OCI-M1 (cell line): Measurements from ENCODE around the gene OR6N1.
A peak's percentile ranks its signal among the peaks of the same experiment; 100 is the strongest.

Experiments
- DNase-seq: peaks from one replicate; lab custom pipeline; 2025; lab: John Stamatoyannopoulos, UW

Gene OR6N1, protein sequence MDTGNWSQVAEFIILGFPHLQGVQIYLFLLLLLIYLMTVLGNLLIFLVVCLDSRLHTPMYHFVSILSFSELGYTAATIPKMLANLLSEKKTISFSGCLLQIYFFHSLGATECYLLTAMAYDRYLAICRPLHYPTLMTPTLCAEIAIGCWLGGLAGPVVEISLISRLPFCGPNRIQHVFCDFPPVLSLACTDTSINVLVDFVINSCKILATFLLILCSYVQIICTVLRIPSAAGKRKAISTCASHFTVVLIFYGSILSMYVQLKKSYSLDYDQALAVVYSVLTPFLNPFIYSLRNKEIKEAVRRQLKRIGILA

DNA sequence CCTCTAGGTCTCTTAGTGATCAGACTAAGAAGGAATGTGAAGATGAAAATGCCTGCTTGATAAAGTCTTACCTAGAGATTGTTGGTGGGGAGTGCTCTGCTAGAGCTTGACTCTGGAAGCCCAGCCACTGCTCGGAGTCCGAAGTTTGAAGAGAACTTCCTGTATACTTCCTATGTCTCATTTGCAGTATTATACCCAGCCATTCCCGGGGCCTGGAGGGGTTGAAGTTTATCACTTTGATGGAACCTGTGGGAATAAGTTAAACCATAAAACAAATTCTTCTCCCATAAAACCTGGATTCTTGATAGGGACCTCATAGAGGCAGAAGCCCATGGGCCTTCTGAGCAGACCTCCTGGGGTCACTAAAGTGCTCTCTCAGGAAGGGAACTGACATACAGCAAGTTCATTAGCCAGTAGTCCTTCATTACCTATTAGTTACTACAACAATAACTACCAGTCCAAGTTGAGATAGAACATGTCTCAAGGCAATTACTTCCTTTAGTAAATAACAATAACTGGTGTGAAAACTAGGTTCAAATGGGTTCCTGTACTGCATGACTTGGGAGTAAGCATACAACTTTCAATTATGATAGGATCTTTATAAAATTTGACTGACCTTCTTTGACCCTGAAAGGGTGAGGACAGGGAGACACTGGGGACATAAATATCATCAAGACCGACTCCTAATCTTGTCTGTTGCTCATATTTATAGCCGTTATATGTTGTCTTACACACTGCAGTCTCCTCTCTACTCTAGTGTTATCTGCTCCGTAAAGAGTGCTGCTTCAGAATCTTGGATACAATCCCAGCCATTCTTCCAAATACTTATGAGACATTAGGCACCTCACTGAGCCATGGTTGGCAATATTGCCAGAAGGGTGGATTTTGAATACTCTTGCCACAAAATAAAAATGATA lies at the start of gene OR6N1:
Gene OR6N1 (minus strand): TSS at position 246 of the 917 bp plus-strand sequence. CDS start 5,513 bp downstream, outside the sequence.
- no peak for DNase-seq

DNA sequence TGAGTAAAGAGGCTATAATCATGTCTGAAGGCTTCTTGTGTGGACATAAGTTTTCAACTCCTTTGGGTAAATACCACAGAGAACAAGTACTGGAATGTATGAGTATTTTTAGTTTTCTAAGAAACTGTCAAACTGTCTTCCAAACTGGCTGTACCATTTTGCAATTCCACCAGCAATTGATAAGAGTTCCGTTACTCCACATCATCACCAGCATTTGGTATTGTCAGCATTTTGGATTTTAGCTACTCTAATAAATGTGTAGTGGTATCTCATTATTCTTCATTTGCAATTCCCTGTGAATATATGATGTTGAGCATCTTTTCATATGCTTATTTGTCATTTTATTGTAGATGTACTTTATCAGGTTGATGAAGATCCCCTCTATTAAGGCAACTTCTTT lies 49.7 kb upstream of the OR6N1 start:
- DNase-seq: no peak

DNA sequence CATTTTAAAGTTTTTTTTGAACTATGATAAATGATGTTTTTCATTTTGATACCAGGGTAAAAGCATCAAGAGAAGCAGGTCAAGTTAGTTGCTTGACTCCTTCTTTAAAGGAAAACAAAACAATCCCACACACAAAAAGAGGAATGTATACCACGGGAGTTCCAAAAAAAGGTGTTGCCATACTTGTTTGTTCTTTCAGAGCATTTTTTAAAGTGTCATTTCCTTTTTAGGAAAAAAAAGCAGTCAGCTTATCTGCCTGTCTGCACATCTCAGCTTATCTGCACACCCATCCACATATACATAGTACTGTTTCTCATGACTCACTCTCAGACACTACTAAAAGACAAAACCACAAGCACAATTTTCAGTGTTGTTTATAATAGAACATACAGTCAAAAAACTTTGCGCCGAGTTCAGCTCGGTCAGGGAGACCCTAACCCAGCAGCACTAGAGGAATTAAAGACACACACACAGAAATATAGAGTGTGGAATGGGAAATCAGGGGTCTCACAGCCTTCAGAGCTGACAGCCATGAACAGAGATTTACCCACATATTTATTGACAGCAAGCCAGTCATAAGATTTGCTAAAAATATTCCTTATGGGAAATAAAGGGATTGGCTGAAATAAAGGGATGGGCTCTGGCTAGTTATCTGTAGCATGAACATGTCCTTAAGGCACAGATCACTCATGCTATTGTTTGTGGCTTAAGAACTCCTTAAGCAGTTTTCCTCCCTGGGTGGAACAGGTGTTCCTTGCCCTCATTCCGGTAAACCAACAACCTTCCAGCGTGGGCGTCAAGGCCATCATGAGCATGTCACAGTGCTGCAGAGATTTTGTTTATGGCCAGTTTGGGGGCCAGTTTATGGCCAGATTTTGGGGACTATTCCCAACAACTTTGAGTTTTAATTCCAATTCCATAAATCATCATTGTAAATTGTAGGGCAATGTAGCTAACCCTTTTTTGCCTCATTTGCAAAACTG lies 47.8 kb upstream of the OR6N1 start:
- peak; percentile 93 for DNase-seq

DNA sequence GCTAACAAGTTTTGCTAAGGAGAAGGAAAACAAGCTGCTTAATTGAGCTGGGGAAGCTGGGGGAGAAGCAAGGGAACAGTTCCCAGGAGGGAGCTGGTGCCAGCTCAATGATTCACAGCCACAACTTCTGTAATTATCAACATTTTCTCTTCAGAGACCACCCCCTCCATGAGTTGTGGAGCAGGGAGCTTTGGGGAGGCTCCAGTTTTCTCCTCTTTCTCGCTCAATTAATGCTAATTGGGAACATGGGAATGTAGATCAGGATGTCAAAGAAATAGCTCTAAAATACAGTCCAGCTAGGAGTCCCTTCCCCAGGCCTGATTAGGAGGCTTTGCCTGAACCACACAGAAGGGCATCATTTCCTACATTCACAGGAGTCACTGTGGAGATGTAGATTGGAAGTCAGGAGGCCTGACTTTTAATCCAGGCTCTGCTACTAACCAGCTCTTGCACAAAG lies 47.0 kb upstream of the OR6N1 start:
- peak; percentile 72 for DNase-seq

DNA sequence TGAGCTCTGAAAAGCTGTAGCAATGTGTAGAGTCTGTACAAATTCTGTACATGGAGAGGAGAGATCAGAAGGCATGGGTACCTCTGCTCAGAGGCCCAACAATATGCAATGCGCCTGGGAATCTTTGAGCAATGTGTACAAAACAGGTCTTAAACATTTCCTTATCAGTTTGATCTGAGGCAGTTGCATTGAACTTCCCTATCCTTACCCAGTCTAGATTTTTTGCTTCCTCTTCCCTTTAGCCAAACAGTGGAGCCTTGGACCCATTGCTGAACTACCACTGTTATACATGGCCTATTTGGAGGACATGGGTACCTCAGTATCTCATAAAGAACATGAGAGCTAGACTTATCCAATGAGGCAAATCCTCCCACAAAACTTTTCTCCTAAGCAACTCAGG lies 46.6 kb upstream of the OR6N1 start:
- DNase-seq: peak; percentile 84

DNA sequence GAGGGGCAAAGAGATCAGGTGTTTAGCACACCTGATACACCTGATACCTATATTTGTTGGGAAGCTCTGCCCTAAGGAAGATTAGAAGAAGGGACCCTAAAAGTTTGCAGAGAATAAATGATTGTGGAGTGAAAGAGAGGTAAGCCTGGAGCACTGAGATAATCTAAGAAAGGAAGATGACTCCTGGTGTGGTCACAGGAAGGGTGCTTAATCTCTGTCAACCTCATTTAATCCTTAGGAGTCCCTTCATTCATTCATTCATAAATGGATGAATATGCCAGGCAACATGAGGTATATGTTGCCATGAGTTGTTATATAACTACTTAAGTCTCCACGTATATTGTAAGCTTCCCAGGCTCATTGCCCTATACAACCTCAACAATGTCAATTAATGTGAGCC lies 43.0 kb upstream of the OR6N1 start:
- no peak for DNase-seq

DNA sequence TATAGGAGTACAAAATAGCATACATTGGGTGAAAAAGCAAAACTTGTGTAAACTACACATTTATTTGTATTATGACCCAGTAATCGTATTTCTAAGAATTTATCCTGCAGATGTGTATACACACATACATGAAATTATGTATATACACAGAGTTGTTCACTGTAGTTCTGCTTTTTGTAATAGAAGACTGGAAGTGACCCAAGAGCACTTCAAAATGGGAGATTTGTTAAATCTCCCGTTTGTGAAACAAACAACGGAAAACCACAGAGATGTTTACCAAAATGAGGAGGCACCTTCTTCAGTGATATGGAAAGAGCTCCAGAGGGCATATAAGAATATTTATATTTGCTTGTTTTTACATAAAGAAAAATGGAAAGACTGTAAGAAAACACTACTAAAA lies 41.2 kb upstream of the OR6N1 start:
- peak; percentile 61 for DNase-seq

DNA sequence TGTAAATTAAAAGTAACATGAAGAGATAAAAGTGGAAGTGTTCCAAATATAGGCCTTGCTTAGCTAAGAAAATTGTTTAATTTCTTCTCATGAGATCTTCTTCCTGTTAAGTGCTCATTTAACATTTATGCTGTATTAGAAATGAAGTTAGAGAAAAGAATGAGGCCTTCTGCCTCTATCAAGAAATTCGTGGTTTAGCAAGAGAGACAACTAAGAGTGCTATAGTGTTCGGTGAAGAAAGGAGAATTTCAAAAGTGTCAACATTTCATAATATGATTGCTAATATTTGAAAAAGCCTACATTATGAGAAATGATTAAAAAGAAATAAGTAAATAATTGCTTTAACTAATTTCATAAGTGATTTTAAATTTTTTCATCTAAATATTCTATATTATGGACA lies 40.3 kb upstream of the OR6N1 start:
- DNase-seq: no peak

DNA sequence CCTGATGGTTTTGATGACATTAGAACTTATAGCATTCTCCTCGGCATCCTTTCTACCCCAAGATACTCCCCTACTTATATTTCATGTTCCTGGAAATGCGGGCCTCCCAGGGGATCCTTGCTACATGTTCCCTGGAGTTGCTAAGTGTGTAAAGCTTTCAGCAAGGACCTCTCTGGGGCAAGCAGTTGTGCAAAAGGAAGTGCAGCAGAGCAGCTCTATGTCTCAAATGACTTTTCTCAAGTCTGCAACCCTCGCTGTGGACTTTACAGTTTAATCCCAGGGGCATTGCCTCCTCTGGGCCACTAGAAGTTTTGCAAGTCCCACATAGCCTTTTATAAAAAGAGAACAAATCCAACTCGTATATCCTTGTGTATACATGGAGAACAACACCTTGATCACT lies 38.3 kb upstream of the OR6N1 start:
- no peak for DNase-seq

DNA sequence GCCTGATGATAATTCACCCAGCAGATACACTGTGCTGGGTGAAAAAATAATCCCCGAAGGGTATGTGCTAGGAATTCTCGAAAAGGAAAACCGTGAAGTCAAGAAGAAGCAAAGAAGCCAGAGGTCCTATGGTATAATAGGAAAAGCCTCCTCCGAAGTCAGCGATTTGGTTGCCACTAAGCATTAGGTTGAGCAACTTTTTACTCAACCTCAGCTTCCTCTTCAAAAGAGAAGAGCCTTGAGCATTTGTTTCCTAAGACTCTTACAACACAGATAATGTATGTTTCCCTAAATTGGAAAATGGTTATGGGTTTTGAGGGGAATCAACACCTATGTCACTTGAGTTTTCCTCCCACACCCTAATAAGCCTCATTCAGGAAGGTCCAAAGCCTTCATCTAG lies 37.9 kb upstream of the OR6N1 start:
- DNase-seq: peak; percentile 43

DNA sequence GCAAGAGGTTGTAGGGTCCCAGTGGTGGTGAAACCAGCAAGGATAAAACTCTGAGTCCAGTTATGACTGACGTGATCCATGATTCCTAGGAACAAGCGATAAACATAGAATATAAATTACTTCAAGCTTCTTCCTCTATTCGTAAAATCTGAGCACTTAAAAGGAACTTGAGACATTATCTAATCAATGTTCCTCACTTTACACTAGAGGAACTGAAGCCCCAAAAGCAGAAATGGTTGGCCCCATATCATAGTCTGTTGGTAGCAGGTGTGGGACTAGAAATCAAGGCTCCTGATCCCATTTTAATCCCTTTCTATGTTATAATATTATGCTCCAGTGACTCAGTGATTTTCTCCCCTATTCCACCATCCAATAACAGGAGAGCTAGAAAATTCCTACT lies 37.3 kb upstream of the OR6N1 start:
- no peak for DNase-seq

DNA sequence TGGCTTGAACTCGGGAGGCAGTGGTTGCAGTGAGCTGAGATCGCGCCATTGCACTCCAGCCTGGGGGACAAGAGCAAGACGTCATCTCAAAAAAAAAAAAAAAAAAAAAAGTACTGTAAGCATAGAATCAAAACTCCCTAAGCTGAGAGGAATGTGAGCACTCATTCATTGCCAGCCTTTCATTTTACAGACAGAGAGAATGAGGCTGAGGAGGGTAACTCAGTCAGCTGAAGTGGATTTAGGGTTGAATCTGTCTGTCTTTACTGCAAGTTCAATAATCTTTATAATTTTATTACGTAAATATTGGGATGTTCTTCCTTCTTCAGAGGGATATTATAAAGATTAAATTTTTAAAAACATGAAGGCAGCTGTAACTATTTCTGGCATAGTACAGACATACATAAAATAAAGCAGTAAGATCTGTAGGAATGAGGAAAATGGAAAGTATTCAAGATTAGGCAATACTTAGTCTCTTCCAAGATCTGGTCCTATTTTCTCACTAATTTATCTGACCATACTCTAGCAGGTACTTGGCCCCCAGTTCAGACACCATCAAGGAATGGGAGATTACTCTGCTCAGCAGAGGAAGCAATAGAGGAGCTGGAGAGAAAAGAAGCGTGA lies 35.0 kb upstream of the OR6N1 start:
- DNase-seq: no peak

DNA sequence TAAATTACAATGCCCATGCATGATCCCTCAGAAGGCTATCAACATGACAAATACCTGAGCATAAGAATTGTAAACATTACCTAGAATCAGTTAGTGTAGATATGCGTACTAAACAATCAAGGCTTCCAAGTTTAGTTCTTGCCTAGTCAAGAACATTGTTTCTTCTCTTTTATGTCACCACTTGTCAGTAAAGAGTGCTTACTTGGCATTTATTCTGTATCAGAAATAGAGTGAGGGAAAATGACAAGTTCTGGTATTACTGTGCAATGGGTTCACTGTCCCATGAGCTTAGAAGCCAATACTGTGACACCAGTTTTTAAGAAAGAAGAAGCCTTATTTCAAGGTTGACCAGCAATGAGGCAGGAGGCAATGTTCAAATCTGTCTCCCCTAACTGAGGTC lies 31.7 kb upstream of the OR6N1 start:
- DNase-seq: no peak

DNA sequence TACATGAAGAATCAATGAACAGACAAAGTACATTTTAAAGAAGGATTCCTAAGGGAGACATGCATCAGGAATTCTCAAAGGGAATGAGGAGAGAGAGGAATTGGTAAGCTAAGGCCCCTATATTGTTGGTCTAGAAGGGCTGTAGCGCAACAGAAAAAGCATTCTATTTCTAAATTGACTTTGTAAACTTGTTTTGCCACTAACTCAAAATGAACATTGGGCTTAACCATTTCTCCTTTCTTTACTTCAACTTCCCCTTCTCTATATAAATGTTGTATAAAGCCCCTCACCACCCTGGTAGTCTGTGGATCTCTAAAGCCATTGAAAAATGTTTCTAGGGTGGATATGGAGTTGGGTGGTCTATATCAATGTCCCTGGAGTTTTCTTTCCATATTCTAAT lies 29.4 kb upstream of the OR6N1 start:
- DNase-seq: no peak

DNA sequence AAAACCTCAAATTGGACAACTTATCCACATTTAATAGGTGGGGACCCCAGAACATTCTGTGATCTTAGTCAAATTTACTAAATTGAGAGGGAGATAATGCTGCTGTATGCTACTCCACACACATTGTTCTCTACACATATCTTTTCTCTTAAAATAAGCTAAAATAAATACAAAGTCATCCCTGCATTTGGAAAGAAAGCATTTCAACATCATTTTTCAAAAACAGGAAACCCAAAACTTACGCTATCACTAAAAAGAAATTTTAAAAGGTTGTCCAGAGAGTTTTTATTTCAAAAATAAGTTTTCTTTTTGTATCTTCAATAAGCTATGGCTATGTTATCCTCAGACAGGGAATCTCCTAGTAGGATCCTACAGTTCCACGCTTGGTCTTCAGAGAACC lies 28.5 kb upstream of the OR6N1 start:
- DNase-seq: no peak

DNA sequence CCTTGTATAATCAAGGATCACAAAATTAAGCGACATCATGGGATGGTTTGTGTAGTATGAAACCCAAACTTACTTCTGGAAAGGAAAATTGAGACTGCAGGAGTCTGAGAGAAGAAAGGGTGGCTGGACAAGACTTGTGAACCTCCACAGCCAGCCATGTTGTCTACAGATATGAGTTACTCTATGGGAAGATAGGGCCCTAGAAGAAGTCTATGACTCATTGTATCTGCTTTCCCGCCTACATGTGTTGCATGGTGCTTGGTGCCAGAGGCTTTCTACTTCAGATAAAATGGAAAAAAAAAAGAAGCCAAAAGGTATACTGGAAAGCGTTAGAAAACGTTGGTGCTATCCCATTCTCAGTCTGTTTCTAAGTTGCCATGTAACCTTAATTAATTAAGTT lies 27.7 kb upstream of the OR6N1 start:
- DNase-seq: peak; percentile 39

DNA sequence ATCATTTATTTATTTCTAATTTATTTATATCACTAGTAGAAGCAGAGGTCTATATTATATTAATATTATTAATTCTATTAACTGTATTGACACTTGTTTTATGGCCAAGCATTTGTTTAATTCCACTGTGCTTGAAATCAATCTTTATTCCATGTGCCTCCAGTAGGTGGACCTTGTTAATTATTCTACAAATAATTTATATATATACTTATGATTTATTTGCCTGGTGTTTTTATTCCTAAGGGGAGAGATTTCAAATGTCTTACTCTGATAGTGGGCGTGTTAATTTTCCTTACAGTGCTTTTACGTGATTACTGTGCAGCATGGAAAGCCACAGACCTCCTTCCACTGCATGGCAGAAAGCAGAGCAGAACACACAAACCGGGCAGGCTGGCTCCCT lies 26.5 kb upstream of the OR6N1 start:
- no peak for DNase-seq

DNA sequence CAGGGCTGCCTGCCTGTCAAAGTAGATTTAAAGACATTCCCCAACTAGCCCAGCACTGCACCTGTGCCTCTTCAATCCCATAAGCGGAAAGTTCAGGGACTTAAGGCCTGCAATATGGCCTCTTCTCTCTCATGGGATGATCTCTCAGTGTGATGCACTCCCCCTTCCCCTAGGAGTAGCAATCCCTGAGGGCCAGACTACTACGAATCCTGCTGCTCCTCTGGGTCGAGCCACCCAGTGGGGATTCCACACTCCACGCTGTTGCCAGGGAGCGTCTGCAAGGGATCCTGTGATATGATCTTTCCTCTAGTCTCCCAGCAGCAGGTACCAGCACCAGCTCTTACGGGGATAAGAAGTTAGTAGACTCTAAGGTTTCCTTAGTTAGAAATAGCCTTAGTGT lies 22.3 kb upstream of the OR6N1 start:
- no peak for DNase-seq

DNA sequence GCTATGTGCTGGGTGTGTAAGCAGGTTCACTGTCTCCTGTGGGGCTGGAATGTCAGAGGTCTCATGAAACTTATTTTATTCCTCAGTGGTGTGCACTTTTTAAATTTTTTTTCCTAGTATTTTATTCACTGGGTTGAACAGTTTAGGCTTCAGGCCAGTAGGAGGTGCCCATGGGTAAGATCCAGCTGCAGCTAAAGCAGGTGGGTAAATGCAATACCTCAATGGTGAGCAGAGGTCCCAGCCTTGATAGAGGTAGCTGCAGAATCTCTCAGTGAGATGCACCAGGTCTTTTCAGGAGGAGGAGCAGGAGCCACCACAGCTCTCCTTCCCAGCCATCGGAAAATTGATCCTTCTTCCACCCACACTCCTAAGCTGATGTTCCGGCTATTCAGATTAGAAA lies 21.6 kb upstream of the OR6N1 start:
- peak; percentile 45 for DNase-seq

DNA sequence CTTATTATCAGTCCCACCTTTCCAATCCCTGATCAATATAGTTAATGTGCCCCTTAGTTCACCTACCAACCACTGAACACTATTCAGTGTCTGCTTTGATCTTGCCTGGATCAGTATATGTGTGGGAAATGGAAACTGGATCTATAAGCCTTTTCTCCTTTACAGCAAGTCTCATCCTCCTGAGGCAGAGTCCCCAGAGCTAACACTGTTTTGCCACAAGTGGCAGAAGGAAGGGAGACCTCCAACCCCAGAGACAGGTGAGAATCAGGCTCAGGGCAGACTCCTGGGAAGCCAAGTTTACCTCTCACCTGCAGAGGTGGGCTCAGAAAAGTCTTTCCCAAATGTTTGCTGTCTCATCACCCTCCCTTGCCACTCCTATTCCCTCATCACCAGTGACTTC lies 9.1 kb upstream of the OR6N1 start, which contains the start of gene OR6N2:
Gene OR6N2 (minus strand): TSS at position 101 of the 400 bp plus-strand sequence. CDS start 3,569 bp downstream, outside the sequence.
- DNase-seq: no peak

DNA sequence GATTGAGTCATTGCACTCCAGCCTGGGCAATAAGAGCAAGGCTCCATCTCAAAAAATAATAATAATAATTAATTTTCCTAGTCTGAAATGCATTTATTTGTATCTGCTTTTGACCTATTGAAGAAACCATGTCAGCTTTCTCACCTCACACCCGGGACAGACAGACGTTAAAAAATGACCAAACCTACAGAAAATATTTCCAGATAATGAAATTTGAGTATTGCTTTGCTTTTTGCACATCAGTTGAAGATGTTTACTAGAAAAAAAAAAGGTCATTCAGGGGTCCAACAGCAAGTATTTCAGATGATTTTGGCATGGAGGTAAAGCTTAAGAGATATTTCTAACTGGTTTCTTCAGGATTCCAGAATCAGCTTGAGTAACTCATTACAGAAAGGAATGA lies 17.6 kb downstream of the OR6N1 start, which contains the start of gene OR6K6:
Gene OR6K6 (plus strand): TSS at position 301 of the 400 bp plus-strand sequence. CDS start 168 bp downstream, outside the sequence.
- no peak for DNase-seq
